Calu3 (cell line): ENCODE measurements around the gene LURAP1L. TPM values are rescaled to one million over a fixed set of nuclear protein-coding genes. Genes with fewer than 3 reads are reported as not detected.

Experiments
- BruUV-seq: library from RNA; stranded (reverse); fragments of 400-500 nt; replicated peaks from 2 replicates; lab custom pipeline; 2021; lab: Mats Ljungman, UMichigan
- CTCF ChIA-PET: fragments of 300-600 bp; sonication (Branson Sonifier 250); formaldehyde crosslinking; loops from one replicate; lab custom pipeline; 2022; ENCODE audit warnings: antibody characterized with exemption; lab: Charles Lee
- DNase-seq: peaks from one replicate; pipeline ENCODE4 v3.0.0; 2022
- H3K27ac Mint-ChIP-seq: one replicate; pipeline ENCODE4 v1.8.0; 2022; ENCODE audit warnings: mixed read lengths; ENCODE audit not compliant: unreplicated experiment
- H3K27me3 Mint-ChIP-seq: one replicate; pipeline ENCODE4 v1.8.0; 2022; ENCODE audit warnings: mixed read lengths; ENCODE audit not compliant: unreplicated experiment
- H3K36me3 Mint-ChIP-seq: one replicate; pipeline ENCODE4 v1.8.0; 2022; ENCODE audit warnings: mild to moderate bottlenecking, moderate library complexity, mixed read lengths; ENCODE audit not compliant: insufficient read depth, unreplicated experiment
- H3K4me1 Mint-ChIP-seq: one replicate; pipeline ENCODE4 v1.8.0; 2022; ENCODE audit warnings: mild to moderate bottlenecking, low read depth, mixed read lengths; ENCODE audit not compliant: unreplicated experiment
- H3K4me3 Mint-ChIP-seq: one replicate; pipeline ENCODE4 v1.8.0; 2022; ENCODE audit warnings: mild to moderate bottlenecking, low read depth, moderate library complexity, mixed read lengths; ENCODE audit not compliant: unreplicated experiment
- H3K9me3 Mint-ChIP-seq: one replicate; pipeline ENCODE4 v1.8.0; 2022; ENCODE audit warnings: low read depth, mixed read lengths; ENCODE audit not compliant: unreplicated experiment
- intact Hi-C: fragments of 100-400 bp; cut with micrococcal nuclease; formaldehyde crosslinking; loops from one replicate; pipeline ENCODE4 v1.10.0; 2022; ENCODE audit not compliant: unreplicated experiment
- total RNA-seq: library from RNA; stranded (reverse); gene quantifications from 2 replicates; pipeline ENCODE4 v1.2.3, GENCODE V29; 2022
- TF ChIP-seq, protein P1 (sequence below): fragments of 200-600 bp; IDR thresholded peaks from one replicate; pipeline ENCODE4 v1.8.0; 2022; ENCODE audit warnings: antibody characterized with exemption; ENCODE audit not compliant: unreplicated experiment

LURAP1L gene
- total RNA-seq, 1 experiment from 2014 or later, result 48.7 TPM

DNA sequence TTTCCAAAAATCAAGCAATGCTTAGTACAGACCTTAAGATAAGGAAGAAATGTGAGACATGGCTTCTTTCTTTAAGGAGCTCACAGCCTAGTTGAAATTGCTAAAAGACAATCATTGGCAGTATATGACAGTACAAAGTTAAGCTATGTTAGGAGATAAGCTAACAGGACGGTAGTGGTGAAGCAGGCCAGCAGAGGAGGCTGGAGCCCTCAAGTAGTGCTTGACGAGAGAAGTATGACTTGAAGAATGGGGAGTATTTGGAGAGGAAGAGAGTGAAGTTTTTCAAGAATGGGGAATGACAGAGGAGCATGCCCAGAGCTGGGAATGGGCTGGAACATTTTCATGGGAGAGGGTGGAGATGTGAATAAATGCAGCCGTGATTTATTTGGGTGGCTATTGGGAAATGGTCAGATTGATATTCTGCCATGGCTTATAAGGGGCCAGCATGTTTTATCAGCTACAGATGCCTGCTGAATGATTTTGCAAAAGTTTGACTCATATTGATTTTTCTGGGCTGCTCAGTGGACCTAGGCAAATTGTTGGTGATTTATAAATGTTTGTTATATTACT lies 43.7 kb downstream of the LURAP1L start:
- H3K36me3 Mint-ChIP-seq, result peaks cover 66% of the 10 kb centered on the region
- intact Hi-C loops, result loop anchor here (1.0 to 2.0 kb wide), 3 partner anchors 42 to 94 kb away; no protein-coding TSS in a partner anchor
- DNase-seq, result peak; percentile 25
- TF ChIP-seq, protein P1, sequence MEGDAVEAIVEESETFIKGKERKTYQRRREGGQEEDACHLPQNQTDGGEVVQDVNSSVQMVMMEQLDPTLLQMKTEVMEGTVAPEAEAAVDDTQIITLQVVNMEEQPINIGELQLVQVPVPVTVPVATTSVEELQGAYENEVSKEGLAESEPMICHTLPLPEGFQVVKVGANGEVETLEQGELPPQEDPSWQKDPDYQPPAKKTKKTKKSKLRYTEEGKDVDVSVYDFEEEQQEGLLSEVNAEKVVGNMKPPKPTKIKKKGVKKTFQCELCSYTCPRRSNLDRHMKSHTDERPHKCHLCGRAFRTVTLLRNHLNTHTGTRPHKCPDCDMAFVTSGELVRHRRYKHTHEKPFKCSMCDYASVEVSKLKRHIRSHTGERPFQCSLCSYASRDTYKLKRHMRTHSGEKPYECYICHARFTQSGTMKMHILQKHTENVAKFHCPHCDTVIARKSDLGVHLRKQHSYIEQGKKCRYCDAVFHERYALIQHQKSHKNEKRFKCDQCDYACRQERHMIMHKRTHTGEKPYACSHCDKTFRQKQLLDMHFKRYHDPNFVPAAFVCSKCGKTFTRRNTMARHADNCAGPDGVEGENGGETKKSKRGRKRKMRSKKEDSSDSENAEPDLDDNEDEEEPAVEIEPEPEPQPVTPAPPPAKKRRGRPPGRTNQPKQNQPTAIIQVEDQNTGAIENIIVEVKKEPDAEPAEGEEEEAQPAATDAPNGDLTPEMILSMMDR, result no peak
- H3K4me3 Mint-ChIP-seq, result peak overlapping the region; percentile 54
- peak overlapping the region; percentile 100 for H3K27ac Mint-ChIP-seq
- H3K9me3 Mint-ChIP-seq, result no peaks in the 10 kb centered on the region
- BruUV-seq, result no TSS peak
- CTCF ChIA-PET, result interaction anchor here (0.6 to 2.9 kb wide), 11 partner anchors 32 to 99 kb away, joined by 3 to 32 read pairs (median 6); partner anchors contain the start of gene LURAP1L
- no peaks in the 10 kb centered on the region for H3K27me3 Mint-ChIP-seq
- peaks cover 44% of the 10 kb centered on the region for H3K4me1 Mint-ChIP-seq

DNA sequence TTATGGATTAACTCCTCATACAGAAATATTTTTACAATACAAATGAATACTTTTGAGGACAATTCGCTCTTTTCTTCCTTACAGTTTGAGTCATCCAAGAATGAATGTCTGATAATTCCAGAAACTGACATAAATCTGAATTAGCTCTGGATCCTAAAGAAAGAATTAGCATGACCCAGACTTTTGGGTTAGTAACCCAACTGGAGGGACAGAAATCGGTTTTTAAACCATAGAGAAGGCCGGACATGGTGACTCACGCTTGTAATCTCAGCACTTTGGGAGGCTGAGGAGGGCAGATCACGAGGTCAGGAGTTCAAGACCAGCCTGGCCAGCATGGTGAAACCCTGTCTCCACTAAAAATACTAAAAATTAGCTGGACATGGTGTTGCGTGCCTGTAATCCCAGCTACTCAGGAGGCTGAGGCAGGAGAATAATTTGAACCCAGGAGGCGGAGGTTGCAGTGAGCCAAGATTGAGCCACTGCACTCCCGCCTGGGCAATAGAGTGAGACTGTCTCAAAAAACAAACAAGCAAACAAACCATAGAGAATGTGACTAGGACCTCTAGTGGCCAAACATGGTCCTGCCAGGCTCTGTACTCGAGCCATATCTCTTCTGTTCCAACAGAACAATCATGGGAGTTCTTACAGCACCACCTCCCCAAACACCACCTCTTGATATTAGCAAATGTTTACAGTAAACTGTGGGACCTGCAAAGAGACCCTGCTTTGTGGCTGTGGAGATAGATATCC lies 44.8 kb downstream of the LURAP1L start:
- TF ChIP-seq, protein P1, result peak; percentile 15
- H3K27me3 Mint-ChIP-seq, result no peaks in the 10 kb centered on the region
- peak; percentile 40 for DNase-seq
- peak overlapping the region; percentile 100 for H3K27ac Mint-ChIP-seq
- BruUV-seq, result no TSS peak
- no peaks in the 10 kb centered on the region for H3K9me3 Mint-ChIP-seq
- CTCF ChIA-PET, result interaction anchor here (2.2 kb wide), 1 partner anchor 101 kb away, joined by 8 read pairs; no protein-coding TSS in a partner anchor
- peaks cover 58% of the 10 kb centered on the region for H3K36me3 Mint-ChIP-seq
- intact Hi-C loops, result loop anchor here (2.0 kb wide), 2 partner anchors 41 to 95 kb away; no protein-coding TSS in a partner anchor
- H3K4me1 Mint-ChIP-seq, result peaks cover 40% of the 10 kb centered on the region
- peak overlapping the region; percentile 54 for H3K4me3 Mint-ChIP-seq

DNA sequence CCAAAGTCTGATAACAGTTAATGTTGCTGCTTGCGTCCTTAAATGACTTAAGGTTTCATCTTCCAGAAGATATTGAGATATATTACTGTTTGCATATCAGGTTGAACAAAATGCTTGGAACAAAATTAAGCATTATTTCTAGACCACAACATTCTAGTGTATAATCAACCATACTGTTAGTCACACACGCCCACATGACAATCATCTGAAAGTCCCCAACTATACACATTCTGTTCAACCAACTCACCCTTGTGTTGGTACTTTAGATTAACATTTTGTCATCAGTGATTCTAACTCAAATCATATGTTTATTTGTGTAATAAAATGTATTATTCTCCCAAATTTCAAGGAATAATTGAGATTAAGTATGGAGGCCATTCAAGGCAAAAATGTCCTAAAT lies 47.3 kb downstream of the LURAP1L start:
- DNase-seq, result no peak
- H3K27ac Mint-ChIP-seq, result no peak overlapping the region
- H3K4me1 Mint-ChIP-seq, result peaks cover 26% of the 10 kb centered on the region
- H3K4me3 Mint-ChIP-seq, result no peak overlapping the region
- intact Hi-C loops, result no loop called here
- no TSS peak for BruUV-seq
- H3K27me3 Mint-ChIP-seq, result no peaks in the 10 kb centered on the region
- CTCF ChIA-PET, result no interaction called here
- TF ChIP-seq, protein P1, result no peak
- H3K9me3 Mint-ChIP-seq, result no peaks in the 10 kb centered on the region
- H3K36me3 Mint-ChIP-seq, result peaks cover 45% of the 10 kb centered on the region

DNA sequence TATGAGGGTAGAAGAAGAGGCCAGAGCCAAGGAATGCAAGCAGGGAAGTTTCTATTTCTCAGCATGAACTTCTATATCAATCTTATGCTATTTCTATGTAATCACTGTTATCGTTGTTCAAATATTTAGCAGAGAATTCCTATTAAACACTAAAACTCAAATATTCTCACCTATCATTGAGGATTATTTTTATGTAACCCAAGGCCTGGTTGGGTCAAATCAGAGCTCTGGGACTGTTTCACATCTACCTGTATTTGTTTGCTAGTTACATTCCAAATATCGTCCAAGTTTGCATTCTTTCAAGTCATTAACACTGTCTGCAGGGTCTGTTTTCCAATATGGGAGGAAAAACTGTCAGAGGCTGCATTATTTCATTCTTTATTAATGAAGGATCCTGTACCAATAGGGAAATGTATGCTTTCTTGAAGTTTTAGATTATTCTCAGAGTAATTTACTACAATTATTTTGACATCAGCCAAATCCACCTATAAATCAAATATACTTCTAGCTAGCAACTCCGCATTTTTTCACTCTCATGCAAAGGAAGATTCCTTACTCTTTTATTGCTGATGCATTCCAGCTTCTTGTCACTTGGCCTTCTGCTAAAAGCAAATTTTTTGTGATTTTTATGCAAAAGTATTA lies 52.2 kb downstream of the LURAP1L start:
- Mint-ChIP-seq H3K4me3 (no peak overlapping the region), H3K4me1 (no peaks in the 10 kb centered on the region), H3K9me3 (no peaks in the 10 kb centered on the region), H3K27me3 (no peaks in the 10 kb centered on the region), H3K36me3 (peaks cover 3% of the 10 kb centered on the region), H3K27ac (no peak overlapping the region)
- CTCF ChIA-PET, result no interaction called here
- no peak for DNase-seq
- intact Hi-C loops, result no loop called here
- BruUV-seq, result no TSS peak
- TF ChIP-seq, protein P1, result no peak
